Measurements from ENCODE around the gene REPS2. TPM values are rescaled to one million over a fixed set of nuclear protein-coding genes. Genes with fewer than 3 reads are reported as not detected.
"Not testable (repeated sequence)": the region's sequence is repeated elsewhere in the genome, so short reads cannot be mapped to it uniquely, and the experiment has no call there.

REPS2 gene
- total RNA-seq, 2 donors from 2014 or later = 17.6 to 22.7 TPM

- intact Hi-C loops (cut with DNase I) = no loop called here
- DNase-seq = no peak
- Histone ChIP-seq H3K9ac (ENCODE audit: low read depth in 2 of 2, low read length in 2 of 2) (no peak overlapping the region), H3K36me3 (no peaks in the 10 kb centered on the region), H3K4me3 (no peak overlapping the region), H3K27me3 (no peaks in the 10 kb centered on the region), H3K27ac (no peak overlapping the region), H3K4me1 (no peaks in the 10 kb centered on the region), H3K9me3 (no peaks in the 10 kb centered on the region)
- TF ChIP-seq CTCF (IDR thresholded peaks at IDR 0.05) = no peak
These were observed 16.8 kb downstream of the REPS2 start for GRCh38 chrX:16963216-16963615.

- H3K9ac ChIP-seq (ENCODE audit: low read depth in 2 of 2, low read length in 2 of 2); H3K4me1 ChIP-seq; intact Hi-C loops (cut with DNase I); H3K27me3 ChIP-seq; H3K4me3 ChIP-seq; DNase-seq; H3K9me3 ChIP-seq; H3K36me3 ChIP-seq; H3K27ac ChIP-seq: not testable (repeated sequence)
These were observed 18.5 kb downstream of the REPS2 start for GRCh38 chrX:16964976-16965375.

- Histone ChIP-seq H3K36me3 (no peaks in the 10 kb centered on the region), H3K9me3 (no peaks in the 10 kb centered on the region), H3K27ac (no peak overlapping the region), H3K27me3 (no peaks in the 10 kb centered on the region), H3K9ac (ENCODE audit: low read depth in 2 of 2, low read length in 2 of 2) (no peak overlapping the region), H3K4me1 (no peaks in the 10 kb centered on the region), H3K4me3 (no peak overlapping the region)
- intact Hi-C loops (cut with DNase I) = no loop called here
- no peak for TF ChIP-seq CTCF (IDR thresholded peaks at IDR 0.05)
- no peak for DNase-seq
These were observed 20.4 kb downstream of the REPS2 start for GRCh38 chrX:16966752-16967448.

- H3K9ac ChIP-seq (ENCODE audit: low read depth in 2 of 2, low read length in 2 of 2); H3K4me3 ChIP-seq; H3K27me3 ChIP-seq; H3K9me3 ChIP-seq; intact Hi-C loops (cut with DNase I); DNase-seq; H3K4me1 ChIP-seq; H3K27ac ChIP-seq; H3K36me3 ChIP-seq: not testable (repeated sequence)
These were observed 22.3 kb downstream of the REPS2 start for GRCh38 chrX:16968753-16969152.

GRCh38 chrX:16970977-16971376 is 24.5 kb downstream of the REPS2 start:
- Histone ChIP-seq H3K36me3 (no peaks in the 10 kb centered on the region), H3K4me3 (no peak overlapping the region), H3K27ac (no peak overlapping the region), H3K4me1 (no peaks in the 10 kb centered on the region), H3K9me3 (no peaks in the 10 kb centered on the region), H3K27me3 (no peaks in the 10 kb centered on the region), H3K9ac (ENCODE audit: low read depth in 2 of 2, low read length in 2 of 2) (no peak overlapping the region)
- no peak for DNase-seq
- TF ChIP-seq CTCF (IDR thresholded peaks at IDR 0.05) = no peak
- intact Hi-C loops (cut with DNase I) = no loop called here

- H3K36me3 ChIP-seq = no peaks in the 10 kb centered on the region
- H3K27ac ChIP-seq = no peak overlapping the region
- no peak overlapping the region for H3K4me3 ChIP-seq
- H3K9ac ChIP-seq (ENCODE audit: low read depth in 2 of 2, low read length in 2 of 2) = no peak overlapping the region
- intact Hi-C loops (cut with DNase I) = no loop called here
- H3K27me3 ChIP-seq = no peaks in the 10 kb centered on the region
- DNase-seq = no peak
- no peak for TF ChIP-seq CTCF (IDR thresholded peaks at IDR 0.05)
- no peaks in the 10 kb centered on the region for H3K4me1 ChIP-seq
- H3K9me3 ChIP-seq = no peaks in the 10 kb centered on the region
These were observed 25.2 kb downstream of the REPS2 start for GRCh38 chrX:16971694-16972093.

All from colonic mucosa (tissue), 4 donors.